A549 (cell line): ENCODE results near the gene MCOLN1. TPM values are rescaled to one million over a fixed set of nuclear protein-coding genes. Genes with fewer than 3 reads are reported as not detected.

Experiments used
- ATAC-seq, 2 experiments: fragments of 200-7000 bp in 1 of 2; fragments of >200 bp in 1 of 2; cut with Nextera tagmentation in 1 of 2; cut with Tn5 transposase in 1 of 2; 3 replicates each; pipeline versions ENCODE4 v1.8.0 to v1.9.1; 2018 to 2020; ENCODE audit warnings: mild to moderate bottlenecking in 1 of 2, moderate library complexity in 1 of 2
- CTCF ChIA-PET: fragments of 300-600 bp; sonication (Branson Sonifier 250); formaldehyde crosslinking; extraction: SDS; loops from one replicate; lab custom pipeline; 2021; ENCODE audit warnings: antibody characterized with exemption, inconsistent platforms; lab: Yijun Ruan, JAX
- POLR2A ChIA-PET: fragments of 350-600 bp; formaldehyde crosslinking; extraction: SDS; loops from one replicate; lab custom pipeline; 2021; ENCODE audit warnings: antibody characterized with exemption, inconsistent platforms; lab: Yijun Ruan, JAX
- DNase-seq, 2 experiments: peaks; one replicate each; pipeline versions ENCODE4 v3.0.0 to v3.0.0-alpha.2; 2011 to 2016; ENCODE audit warnings: low read depth in 1 of 2, low spot score in 1 of 2
- FAIRE-seq: peaks from 2 replicates; lab custom pipeline; 2011; peaks lifted over from hg19 to GRCh38; lab: Jason Lieb, UNC
- H3K27ac ChIP-seq, 2 experiments: fragments of >200 bp; sonication (Bioruptor Twin); formaldehyde crosslinking; 3 replicates each; pipeline ENCODE4 v1.5.1; 2016 to 2017
- H3K4me1 ChIP-seq: fragments of >200 bp; sonication (Bioruptor Twin); formaldehyde crosslinking; 3 replicates; pipeline ENCODE4 v1.6.1; 2016
- H3K4me2 ChIP-seq: fragments of >200 bp; sonication (Bioruptor Twin); formaldehyde crosslinking; 3 replicates; pipeline ENCODE4 v1.6.1; 2016
- H3K4me3 ChIP-seq: fragments of >200 bp; sonication (Bioruptor Twin); formaldehyde crosslinking; 3 replicates; pipeline ENCODE4 v1.5.1; 2016
- H3K9me3 ChIP-seq: fragments of >200 bp; sonication (Bioruptor Twin); formaldehyde crosslinking; 3 replicates; pipeline ENCODE4 v1.6.1; 2016
- CEBPB ChIP-seq, 2 experiments: fragments of >200 bp in 1 of 2; sonication (Bioruptor Twin) in 1 of 2; formaldehyde crosslinking in 1 of 2; IDR thresholded peaks; 2 replicates each; pipeline ENCODE4 v1.6.1; 2012 to 2016
- CHD2 ChIP-seq: fragments of 150-350 bp; IDR thresholded peaks from 2 replicates; pipeline ENCODE4 v1.6.1; 2014; ENCODE audit warnings: low read length; ENCODE audit not compliant: partially characterized antibody
- EHF ChIP-seq: fragments of 250-450 bp; sonication (Bioruptor Pico); IDR thresholded peaks from 2 replicates; pipeline ENCODE4 v1.5.0; 2020; ENCODE audit warnings: mild to moderate bottlenecking
- EP300 ChIP-seq, 2 experiments: fragments of >200 bp; sonication (Bioruptor Twin); formaldehyde crosslinking; IDR thresholded peaks; 2 replicates in 1 of 2; 3 replicates in 1 of 2; pipeline ENCODE4 v1.6.1; 2016 to 2017
- FOXS1 ChIP-seq: fragments of 250-450 bp; sonication (Bioruptor Pico); IDR thresholded peaks from 2 replicates; pipeline ENCODE4 v1.5.0; 2020; ENCODE audit warnings: mild to moderate bottlenecking, moderate library complexity
- HOXA7 ChIP-seq: fragments of 250-450 bp; sonication (Bioruptor Pico); IDR thresholded peaks from 2 replicates; pipeline ENCODE4 v1.5.0; 2020; ENCODE audit warnings: mild to moderate bottlenecking, moderate library complexity
- HOXB13 ChIP-seq: fragments of 250-450 bp; sonication (Bioruptor Pico); IDR thresholded peaks from 2 replicates; pipeline ENCODE4 v1.5.0; 2020; ENCODE audit warnings: low read depth, mild to moderate bottlenecking, moderate library complexity
- HOXB5 ChIP-seq: fragments of 250-450 bp; sonication (Bioruptor Pico); IDR thresholded peaks from 2 replicates; pipeline ENCODE4 v1.5.0; 2020; ENCODE audit warnings: mild to moderate bottlenecking, moderate library complexity
- KDM1A ChIP-seq: fragments of 200-600 bp; sonication (generic); IDR thresholded peaks from 2 replicates; pipeline ENCODE4 v1.6.1; 2016; ENCODE audit warnings: low read depth, mild to moderate bottlenecking
- MYC ChIP-seq: IDR thresholded peaks from 2 replicates; pipeline ENCODE4 v1.6.1; 2012; ENCODE audit warnings: mild to moderate bottlenecking, inconsistent platforms, low read length, improper control_type of control experiment, borderline replicate concordance
- NFE2L2 ChIP-seq: fragments of 150-350 bp; conservative IDR thresholded peaks from 2 replicates; pipeline ENCODE4 v1.6.1; 2014; ENCODE audit warnings: low read length
- NPAS2 ChIP-seq: fragments of 250-450 bp; sonication (Bioruptor Pico); IDR thresholded peaks from 2 replicates; pipeline ENCODE4 v1.8.0; 2022; ENCODE audit warnings: mild to moderate bottlenecking, moderate library complexity, borderline replicate concordance
- NR3C1 ChIP-seq: fragments of >200 bp; sonication (Bioruptor Twin); formaldehyde crosslinking; IDR thresholded peaks from 3 replicates; pipeline ENCODE4 v1.6.1; 2017
- POLR2A ChIP-seq: IDR thresholded peaks from 2 replicates; pipeline ENCODE4 v1.6.1; 2012; ENCODE audit warnings: mild to moderate bottlenecking, low read length
- RCOR1 ChIP-seq: fragments of 150-350 bp; IDR thresholded peaks from 2 replicates; pipeline ENCODE4 v1.6.1; 2014; ENCODE audit warnings: antibody characterized with exemption, low read length, low read depth
- RFX5 ChIP-seq: fragments of 450-650 bp; IDR thresholded peaks from 2 replicates; pipeline ENCODE4 v1.7.1; 2014; ENCODE audit warnings: antibody characterized with exemption, mild to moderate bottlenecking, moderate library complexity
- ZFP36 ChIP-seq: fragments of 450-650 bp; IDR thresholded peaks from 2 replicates; pipeline ENCODE4 v1.6.1; 2014; ENCODE audit warnings: borderline replicate concordance; ENCODE audit not compliant: partially characterized antibody
- ZNF302 ChIP-seq: fragments of 250-450 bp; sonication (Bioruptor Pico); IDR thresholded peaks from 2 replicates; pipeline ENCODE4 v1.9.0; 2021; ENCODE audit warnings: inconsistent platforms, mild to moderate bottlenecking, moderate library complexity
- ZSCAN20 ChIP-seq: fragments of 250-450 bp; sonication (Bioruptor Pico); IDR thresholded peaks from 2 replicates; pipeline ENCODE4 v1.8.0; 2022; ENCODE audit warnings: mild to moderate bottlenecking, moderate library complexity
- WGBS: methylation state at CpG from one replicate; pipeline ENCODE4 v1.1.6; 2017; ENCODE audit errors: missing lambda C conversion rate; 5-methylcytosine and 5-hydroxymethylcytosine counted together
- polyA plus RNA-seq, 4 experiments: library from polyadenylated mRNA; depleted of rRNA in 3 of 4; stranded (reverse); fragments of >200 nt; fragmentation: RNase III in 1 of 4; extraction: RNeasy Plus Mini Kit Qiagen cat#74134 plus additional on column Dnase treatment in 1 of 4; gene quantifications; 2 replicates in 3 of 4; 3 replicates in 1 of 4; pipeline ENCODE4 v1.2.3, GENCODE V29; 2011 to 2017
- TF ChIP-seq, protein P1 (sequence below): fragments of 450-650 bp; IDR thresholded peaks from 2 replicates; pipeline ENCODE4 v1.6.1; 2014; ENCODE audit warnings: antibody characterized with exemption
- TF ChIP-seq, protein P2 (sequence below): fragments of 250-450 bp; sonication (Bioruptor Pico); IDR thresholded peaks from 2 replicates; pipeline ENCODE4 v1.5.0; 2020; ENCODE audit warnings: low read depth, mild to moderate bottlenecking, moderate library complexity
- TF ChIP-seq, protein P3 (sequence below): IDR thresholded peaks from 2 replicates; pipeline ENCODE4 v1.6.1; 2012
- TF ChIP-seq, protein P4 (sequence below): fragments of >200 bp; sonication (Bioruptor Twin); formaldehyde crosslinking; IDR thresholded peaks from 3 replicates; pipeline ENCODE4 v1.5.1; 2016
- TF ChIP-seq, protein P5 (sequence below): fragments of 150-350 bp; IDR thresholded peaks from 2 replicates; pipeline ENCODE4 v1.6.1; 2014; ENCODE audit warnings: low read depth, mild to moderate bottlenecking, low read length
- TF ChIP-seq, protein P6 (sequence below): IDR thresholded peaks from 2 replicates; pipeline ENCODE4 v1.6.1; 2012

Gene MCOLN1
- polyA plus RNA-seq, 2 of the 4 experiments (the other 2 are of a cell fraction) = 13.1 to 13.4 TPM

DNA sequence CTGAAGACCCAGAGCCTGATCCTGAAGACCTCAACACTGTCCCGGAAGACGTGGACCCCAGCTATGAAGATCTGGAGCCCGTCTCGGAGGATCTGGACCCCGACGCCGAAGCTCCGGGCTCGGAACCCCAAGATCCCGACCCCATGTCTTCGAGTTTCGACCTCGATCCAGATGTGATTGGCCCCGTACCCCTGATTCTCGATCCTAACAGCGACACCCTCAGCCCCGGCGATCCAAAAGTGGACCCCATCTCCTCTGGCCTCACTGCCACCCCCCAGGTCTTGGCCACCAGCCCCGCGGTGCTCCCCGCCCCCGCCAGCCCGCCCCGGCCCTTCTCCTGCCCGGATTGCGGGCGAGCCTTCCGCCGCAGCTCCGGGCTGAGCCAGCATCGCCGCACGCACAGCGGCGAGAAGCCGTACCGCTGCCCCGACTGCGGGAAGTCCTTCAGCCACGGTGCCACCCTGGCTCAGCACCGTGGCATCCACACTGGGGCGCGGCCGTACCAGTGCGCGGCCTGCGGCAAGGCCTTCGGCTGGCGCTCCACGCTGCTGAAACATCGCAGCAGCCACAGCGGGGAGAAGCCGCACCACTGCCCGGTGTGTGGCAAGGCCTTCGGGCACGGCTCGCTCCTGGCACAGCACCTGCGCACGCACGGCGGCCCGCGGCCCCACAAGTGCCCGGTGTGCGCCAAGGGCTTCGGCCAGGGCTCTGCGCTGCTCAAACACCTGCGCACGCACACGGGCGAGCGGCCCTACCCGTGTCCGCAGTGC lies 2.9 kb upstream of the MCOLN1 start:
- POLR2A ChIA-PET = interaction anchor here (1.1 kb wide), 1 partner anchor 31 kb away, joined by 3 read pairs; the partner anchor contains the start of gene PEX11G

DNA sequence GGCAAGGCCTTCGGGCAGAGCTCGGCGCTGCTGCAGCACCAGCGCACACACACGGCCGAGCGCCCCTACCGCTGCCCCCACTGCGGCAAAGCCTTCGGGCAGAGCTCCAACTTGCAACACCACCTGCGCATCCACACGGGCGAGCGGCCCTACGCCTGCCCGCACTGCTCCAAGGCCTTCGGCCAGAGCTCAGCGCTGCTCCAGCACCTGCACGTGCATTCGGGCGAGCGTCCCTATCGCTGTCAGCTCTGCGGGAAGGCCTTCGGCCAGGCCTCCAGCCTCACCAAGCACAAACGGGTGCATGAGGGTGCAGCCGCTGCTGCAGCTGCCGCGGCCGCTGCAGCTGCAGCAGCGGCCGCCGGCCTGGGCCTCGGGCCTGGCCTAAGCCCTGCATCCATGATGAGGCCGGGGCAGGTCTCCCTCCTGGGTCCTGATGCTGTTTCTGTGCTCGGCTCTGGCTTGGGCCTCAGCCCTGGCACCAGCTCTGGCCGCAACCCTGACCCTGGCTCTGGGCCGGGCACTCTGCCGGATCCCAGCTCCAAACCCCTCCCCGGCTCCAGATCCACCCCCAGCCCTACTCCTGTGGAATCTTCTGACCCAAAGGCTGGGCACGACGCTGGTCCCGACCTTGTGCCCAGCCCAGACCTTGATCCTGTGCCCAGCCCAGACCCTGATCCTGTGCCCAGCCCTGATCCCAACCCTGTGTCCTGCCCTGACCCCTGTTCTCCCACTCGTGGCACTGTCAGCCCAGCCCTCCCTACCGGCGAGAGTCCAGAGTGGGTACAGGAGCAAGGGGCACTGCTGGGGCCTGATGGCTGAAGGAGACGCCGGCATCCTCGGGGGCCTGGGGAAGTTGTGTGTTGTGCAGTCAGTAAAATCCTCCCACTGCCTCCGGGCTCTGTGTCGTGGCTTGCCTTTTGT lies 2.0 kb upstream of the MCOLN1 start:
- ATAC-seq (no peak), DNase-seq (no peak), FAIRE-seq (no peak)
- H3K4me3 ChIP-seq = no peak overlapping the region
- no peak overlapping the region for H3K27ac ChIP-seq
- ChIA-PET POLR2A (interaction anchor here (1.1 kb wide), 1 partner anchor 32 kb away, joined by 3 read pairs; the partner anchor contains the start of gene PEX11G), CTCF (interaction anchor here (0.6 to 1.7 kb wide), 3 partner anchors 9 to 48 kb away, joined by 3 to 5 read pairs (median 3); no protein-coding TSS in a partner anchor)
- no peaks in the 10 kb centered on the region for H3K9me3 ChIP-seq
- H3K4me2 ChIP-seq = no peak overlapping the region
- peaks cover 12% of the 10 kb centered on the region for H3K4me1 ChIP-seq
- 93% methylated on average over 22 of the region's 51 CpGs for WGBS
- TF ChIP-seq CEBPB (IDR thresholded peaks at IDR 0.05) (no peak), NFE2L2 (no peak), MYC (no peak), NPAS2 (CRISPR knock-in tag) (no peak), HOXA7 (no peak), HOXB13 (CRISPR knock-in tag) (no peak), EP300 (IDR thresholded peaks at IDR 0.05) (no peak), NR3C1 (no peak), ZSCAN20 (CRISPR knock-in tag) (no peak), RFX5 (no peak), HOXB5 (CRISPR knock-in tag) (no peak), ZNF302 (CRISPR knock-in tag) (no peak)
- TF ChIP-seq, protein P1, sequence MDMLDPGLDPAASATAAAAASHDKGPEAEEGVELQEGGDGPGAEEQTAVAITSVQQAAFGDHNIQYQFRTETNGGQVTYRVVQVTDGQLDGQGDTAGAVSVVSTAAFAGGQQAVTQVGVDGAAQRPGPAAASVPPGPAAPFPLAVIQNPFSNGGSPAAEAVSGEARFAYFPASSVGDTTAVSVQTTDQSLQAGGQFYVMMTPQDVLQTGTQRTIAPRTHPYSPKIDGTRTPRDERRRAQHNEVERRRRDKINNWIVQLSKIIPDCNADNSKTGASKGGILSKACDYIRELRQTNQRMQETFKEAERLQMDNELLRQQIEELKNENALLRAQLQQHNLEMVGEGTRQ = no peak
- TF ChIP-seq, protein P2, sequence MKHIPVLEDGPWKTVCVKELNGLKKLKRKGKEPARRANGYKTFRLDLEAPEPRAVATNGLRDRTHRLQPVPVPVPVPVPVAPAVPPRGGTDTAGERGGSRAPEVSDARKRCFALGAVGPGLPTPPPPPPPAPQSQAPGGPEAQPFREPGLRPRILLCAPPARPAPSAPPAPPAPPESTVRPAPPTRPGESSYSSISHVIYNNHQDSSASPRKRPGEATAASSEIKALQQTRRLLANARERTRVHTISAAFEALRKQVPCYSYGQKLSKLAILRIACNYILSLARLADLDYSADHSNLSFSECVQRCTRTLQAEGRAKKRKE (CRISPR knock-in tag) = no peak
- TF ChIP-seq, protein P3, sequence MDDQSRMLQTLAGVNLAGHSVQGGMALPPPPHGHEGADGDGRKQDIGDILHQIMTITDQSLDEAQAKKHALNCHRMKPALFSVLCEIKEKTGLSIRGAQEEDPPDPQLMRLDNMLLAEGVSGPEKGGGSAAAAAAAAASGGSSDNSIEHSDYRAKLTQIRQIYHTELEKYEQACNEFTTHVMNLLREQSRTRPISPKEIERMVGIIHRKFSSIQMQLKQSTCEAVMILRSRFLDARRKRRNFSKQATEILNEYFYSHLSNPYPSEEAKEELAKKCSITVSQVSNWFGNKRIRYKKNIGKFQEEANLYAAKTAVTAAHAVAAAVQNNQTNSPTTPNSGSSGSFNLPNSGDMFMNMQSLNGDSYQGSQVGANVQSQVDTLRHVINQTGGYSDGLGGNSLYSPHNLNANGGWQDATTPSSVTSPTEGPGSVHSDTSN = no peak
- TF ChIP-seq, protein P4, sequence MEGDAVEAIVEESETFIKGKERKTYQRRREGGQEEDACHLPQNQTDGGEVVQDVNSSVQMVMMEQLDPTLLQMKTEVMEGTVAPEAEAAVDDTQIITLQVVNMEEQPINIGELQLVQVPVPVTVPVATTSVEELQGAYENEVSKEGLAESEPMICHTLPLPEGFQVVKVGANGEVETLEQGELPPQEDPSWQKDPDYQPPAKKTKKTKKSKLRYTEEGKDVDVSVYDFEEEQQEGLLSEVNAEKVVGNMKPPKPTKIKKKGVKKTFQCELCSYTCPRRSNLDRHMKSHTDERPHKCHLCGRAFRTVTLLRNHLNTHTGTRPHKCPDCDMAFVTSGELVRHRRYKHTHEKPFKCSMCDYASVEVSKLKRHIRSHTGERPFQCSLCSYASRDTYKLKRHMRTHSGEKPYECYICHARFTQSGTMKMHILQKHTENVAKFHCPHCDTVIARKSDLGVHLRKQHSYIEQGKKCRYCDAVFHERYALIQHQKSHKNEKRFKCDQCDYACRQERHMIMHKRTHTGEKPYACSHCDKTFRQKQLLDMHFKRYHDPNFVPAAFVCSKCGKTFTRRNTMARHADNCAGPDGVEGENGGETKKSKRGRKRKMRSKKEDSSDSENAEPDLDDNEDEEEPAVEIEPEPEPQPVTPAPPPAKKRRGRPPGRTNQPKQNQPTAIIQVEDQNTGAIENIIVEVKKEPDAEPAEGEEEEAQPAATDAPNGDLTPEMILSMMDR = no peak

More for the DNA sequence above, 2.9 kb upstream of the MCOLN1 start:
- no peak for FAIRE-seq
- TF ChIP-seq KDM1A = no peak
- TF ChIP-seq EHF = no peak
- no peak for TF ChIP-seq FOXS1 (CRISPR knock-in tag)
- TF ChIP-seq RFX5 = no peak
- TF ChIP-seq, protein P3 = no peak
- no peak for TF ChIP-seq RCOR1
- no peak for TF ChIP-seq CHD2
- TF ChIP-seq ZFP36 = no peak
- no peak for TF ChIP-seq POLR2A
- TF ChIP-seq, protein P1 = no peak
- TF ChIP-seq, protein P5, sequence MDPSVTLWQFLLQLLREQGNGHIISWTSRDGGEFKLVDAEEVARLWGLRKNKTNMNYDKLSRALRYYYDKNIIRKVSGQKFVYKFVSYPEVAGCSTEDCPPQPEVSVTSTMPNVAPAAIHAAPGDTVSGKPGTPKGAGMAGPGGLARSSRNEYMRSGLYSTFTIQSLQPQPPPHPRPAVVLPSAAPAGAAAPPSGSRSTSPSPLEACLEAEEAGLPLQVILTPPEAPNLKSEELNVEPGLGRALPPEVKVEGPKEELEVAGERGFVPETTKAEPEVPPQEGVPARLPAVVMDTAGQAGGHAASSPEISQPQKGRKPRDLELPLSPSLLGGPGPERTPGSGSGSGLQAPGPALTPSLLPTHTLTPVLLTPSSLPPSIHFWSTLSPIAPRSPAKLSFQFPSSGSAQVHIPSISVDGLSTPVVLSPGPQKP = no peak
- TF ChIP-seq EP300 (IDR thresholded peaks at IDR 0.05) = no peak
- TF ChIP-seq, protein P6, sequence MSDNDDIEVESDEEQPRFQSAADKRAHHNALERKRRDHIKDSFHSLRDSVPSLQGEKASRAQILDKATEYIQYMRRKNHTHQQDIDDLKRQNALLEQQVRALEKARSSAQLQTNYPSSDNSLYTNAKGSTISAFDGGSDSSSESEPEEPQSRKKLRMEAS = no peak
- TF ChIP-seq, all 56 proteins: peak for 0
- DNase-seq (no peak), ATAC-seq (no peak)
- no peaks in the 10 kb centered on the region for H3K9me3 ChIP-seq
- no peak overlapping the region for H3K4me2 ChIP-seq
- 95% methylated on average over 34 of the region's 74 CpGs for WGBS
- CTCF ChIA-PET = interaction anchor here (0.6 to 0.7 kb wide), 2 partner anchors 9 to 29 kb away, joined by 3 read pairs; no protein-coding TSS in a partner anchor
- H3K4me1 ChIP-seq = peaks cover 16% of the 10 kb centered on the region
- no peak overlapping the region for H3K4me3 ChIP-seq
- H3K27ac ChIP-seq = no peak overlapping the region
